Common myeloid progenitor, CD34-positive (primary cell): Measurements from ENCODE around the gene DHDH. TPM values are rescaled to one million over a fixed set of nuclear protein-coding genes. Genes with fewer than 3 reads are reported as not detected.
"Not testable (repeated sequence)": the region's sequence is repeated elsewhere in the genome, so short reads cannot be mapped to it uniquely, and the experiment has no call there.

Source experiments
- CTCF ChIA-PET: fragments of 350-600 bp; sonication (Branson Sonifier 250); formaldehyde crosslinking; loops from one replicate; lab custom pipeline; 2021; ENCODE audit warnings: antibody characterized with exemption; lab: Charles Lee
- POLR2A ChIA-PET: fragments of 350-600 bp; sonication (Branson Sonifier 250); formaldehyde crosslinking; loops from one replicate; lab custom pipeline; 2021; ENCODE audit warnings: antibody characterized with exemption; lab: Charles Lee
- DNase-seq, 3 donors: peaks; one replicate each; pipeline versions ENCODE4 v3.0.0 to v3.0.0-alpha.2; 2013
- H3K27ac ChIP-seq, 2 experiments: 1 replicate in 1 of 2; 2 replicates in 1 of 2; pipeline ENCODE4 v1.7.0; 2013; ENCODE audit warnings: inconsistent platforms in 2 of 2, low read length in 2 of 2, mild to moderate bottlenecking in 2 of 2, low read depth in 1 of 2, moderate library complexity in 1 of 2; ENCODE audit not compliant: severe bottlenecking in 2 of 2, insufficient read depth in 1 of 2, poor library complexity in 1 of 2
- H3K27me3 ChIP-seq, 5 experiments: replicated peaks in 2 of 5; 1 replicate in 3 of 5; 2 replicates in 2 of 5; pipeline versions ENCODE4 v1.6.1 to v1.7.0; 2013; ENCODE audit warnings: low read length in 4 of 5, mild to moderate bottlenecking in 2 of 5, moderate library complexity in 2 of 5, inconsistent platforms in 1 of 5; ENCODE audit not compliant: insufficient read depth in 5 of 5, control insufficient read depth in 4 of 5
- H3K36me3 ChIP-seq, 4 experiments: 1 replicate in 2 of 4; 2 replicates in 2 of 4; pipeline versions ENCODE4 v1.6.1 to v1.7.0; 2013; ENCODE audit warnings: low read length in 3 of 4, control low read depth in 1 of 4, mild to moderate bottlenecking in 1 of 4; ENCODE audit not compliant: control insufficient read depth in 4 of 4, insufficient read depth in 4 of 4
- H3K4me1 ChIP-seq, 4 experiments: 1 replicate in 3 of 4; 2 replicates in 1 of 4; pipeline versions ENCODE4 v1.6.1 to v1.7.1; 2013; ENCODE audit warnings: low read length in 3 of 4, mild to moderate bottlenecking in 3 of 4, control low read depth in 1 of 4, inconsistent platforms in 1 of 4, moderate library complexity in 1 of 4; ENCODE audit not compliant: control insufficient read depth in 4 of 4, insufficient read depth in 4 of 4; ENCODE audit errors: control extremely low read depth in 1 of 4
- H3K4me3 ChIP-seq, 7 experiments: 1 replicate in 4 of 7; 2 replicates in 3 of 7; pipeline versions ENCODE4 v1.5.1 to v1.7.0; 2013; ENCODE audit warnings: mild to moderate bottlenecking in 7 of 7, low read length in 6 of 7, moderate library complexity in 6 of 7, inconsistent platforms in 2 of 7, low read depth in 2 of 7, control low read depth in 1 of 7; ENCODE audit not compliant: insufficient read depth in 4 of 7, control insufficient read depth in 1 of 7; ENCODE audit errors: extremely low read depth in 1 of 7
- H3K9me3 ChIP-seq, 5 experiments: 1 replicate in 4 of 5; 2 replicates in 1 of 5; pipeline versions ENCODE4 v1.6.1 to v1.7.1; 2013; ENCODE audit warnings: low read length in 4 of 5, mild to moderate bottlenecking in 2 of 5, inconsistent platforms in 1 of 5, low read depth in 1 of 5, moderate library complexity in 1 of 5; ENCODE audit not compliant: control insufficient read depth in 4 of 5, insufficient read depth in 2 of 5; ENCODE audit errors: control extremely low read depth in 1 of 5
- WGBS: methylation state at CpG from one replicate; pipeline ENCODE4 v1.1.5; 2013; ENCODE audit not compliant: insufficient coverage; 5-methylcytosine and 5-hydroxymethylcytosine counted together
- polyA plus RNA-seq: library from polyadenylated mRNA; unstranded; fragments of 120-200 nt; gene quantifications from one replicate; pipeline ENCODE4 v1.2.1, GENCODE V29; 2013

Gene DHDH
- polyA plus RNA-seq: 0.36 TPM

DNA sequence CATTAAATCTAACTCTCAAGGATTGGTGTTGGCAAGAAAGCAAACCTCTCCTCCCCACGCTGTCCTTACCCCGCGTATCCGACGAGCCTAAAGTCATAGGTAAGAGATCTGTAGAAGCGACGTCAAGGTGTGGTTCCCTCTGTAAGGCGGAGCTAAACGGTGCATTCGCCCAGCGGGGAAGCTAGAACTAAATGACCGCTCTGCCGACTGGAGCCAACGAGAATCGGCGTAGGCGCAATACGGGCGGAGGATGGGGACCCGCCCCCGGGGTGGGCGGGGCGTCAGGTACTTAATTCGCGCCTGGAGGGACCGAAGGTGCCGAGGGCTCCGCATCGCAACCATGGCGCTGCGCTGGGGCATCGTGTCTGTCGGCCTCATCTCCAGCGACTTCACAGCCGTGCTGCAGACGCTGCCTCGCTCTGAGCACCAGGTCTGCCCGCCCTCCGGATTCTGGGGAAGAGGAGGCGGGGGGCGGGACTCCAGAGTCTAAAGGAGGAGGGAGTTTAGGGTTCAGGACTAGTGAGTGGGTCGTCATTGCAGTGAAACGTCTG lies at the start of gene DHDH:
Gene DHDH, plus strand, starts transcription at position 318 of the 551 bp plus-strand sequence. Its CDS starts 23 bp downstream, at position 341.
- no peaks in the 10 kb centered on the region for H3K9me3 ChIP-seq

DNA sequence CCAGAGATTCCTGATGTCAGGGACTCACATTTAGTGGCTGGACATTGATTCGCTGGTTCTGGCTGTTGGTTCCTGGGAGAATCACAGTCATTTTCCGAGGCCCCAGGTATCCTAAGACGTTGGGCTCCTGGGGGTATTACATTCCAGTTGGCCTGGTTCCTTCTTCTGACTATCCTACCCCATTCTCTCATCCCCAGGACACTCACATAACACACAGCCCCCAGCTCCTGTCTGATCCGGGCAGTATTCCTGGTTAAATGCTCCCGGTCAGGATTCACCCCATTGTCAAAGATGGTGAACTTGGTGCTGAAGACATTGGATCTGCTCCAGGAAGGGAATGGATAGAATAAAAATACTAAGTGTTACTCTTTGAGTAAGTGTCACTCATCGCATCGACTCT lies 49.8 kb upstream of the DHDH start:
- POLR2A ChIA-PET: interaction anchor here (0.6 kb wide), 1 partner anchor 59 kb away, joined by 3 read pairs; no protein-coding TSS in a partner anchor
- Histone ChIP-seq H3K4me3 (no peak overlapping the region), H3K36me3 (peaks cover 0 to 4% (median 2%) of the 10 kb centered on the region in 4 experiments), H3K9me3 (peaks cover 0 to 3% (median 0%) of the 10 kb centered on the region in 5 experiments), H3K27ac (no peak overlapping the region), H3K27me3 (no peaks in the 10 kb centered on the region), H3K4me1 (peaks cover 0 to 6% (median 3%) of the 10 kb centered on the region in 4 experiments)
- CTCF ChIA-PET: no interaction called here
- no peak for DNase-seq
- WGBS: 100% methylated on average over 6 of the region's 7 CpGs

More for the DNA sequence above, at the start of gene DHDH:
- Histone ChIP-seq H3K27me3 (peaks cover 0 to 11% (median 6%) of the 10 kb centered on the region in 5 experiments), H3K36me3 (no peaks in the 10 kb centered on the region), H3K4me1 (peaks cover 0 to 14% (median 11%) of the 10 kb centered on the region in 4 experiments), H3K27ac (no peak within 1 kb of the TSS), H3K4me3 (peak within 1 kb of the TSS; percentile 32 to 75 (median 55))
- DNase-seq: peak; percentile 60 to 80 (median 79)
- ChIA-PET CTCF (interaction anchor here (1.1 to 2.2 kb wide), 4 partner anchors 8 to 37 kb away, joined by 3 to 11 read pairs (median 6); no protein-coding TSS in a partner anchor), POLR2A (interaction anchor here (0.6 kb wide), 1 partner anchor 17 kb away, joined by 3 read pairs; no protein-coding TSS in a partner anchor)
- WGBS: 3% methylated on average over 19 of the region's 43 CpGs

DNA sequence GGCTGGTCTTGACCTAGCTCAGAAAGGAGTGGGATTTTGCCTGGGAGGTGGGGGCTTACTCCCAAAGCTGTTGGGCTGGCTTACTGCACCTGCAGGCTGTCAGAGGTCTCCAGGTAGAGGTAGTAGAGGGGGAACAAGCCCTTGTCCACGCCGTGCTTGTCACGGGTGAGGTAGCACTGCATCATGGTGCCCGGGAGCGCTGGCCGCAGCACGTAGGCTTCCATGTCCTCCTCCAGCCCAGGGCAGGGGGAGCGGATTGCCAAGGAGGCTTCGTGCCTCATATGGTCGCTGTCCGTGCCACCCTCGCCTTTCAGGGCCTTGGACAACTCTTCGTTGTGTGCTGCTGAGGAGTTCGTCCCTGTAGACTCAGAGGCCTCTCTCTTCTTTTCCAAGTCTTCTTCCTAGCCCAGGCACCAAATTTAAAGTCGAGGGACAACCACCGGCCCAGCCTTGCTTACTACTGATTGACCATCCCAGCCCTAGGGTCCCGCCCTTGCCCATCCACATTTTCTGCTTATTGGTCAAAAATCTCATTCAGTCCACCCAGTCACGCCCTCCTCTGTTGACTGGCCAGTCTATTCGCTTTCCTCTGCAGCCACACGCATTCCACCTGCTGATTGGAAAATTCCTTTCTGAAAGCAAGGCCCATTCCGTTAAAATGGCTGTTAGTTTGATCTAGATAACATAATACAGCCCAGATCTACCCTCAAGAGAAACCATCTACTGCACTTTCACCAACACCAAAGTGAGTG lies 45.5 kb upstream of the DHDH start:
- no peak for DNase-seq
- H3K27me3 ChIP-seq: no peaks in the 10 kb centered on the region
- H3K27ac ChIP-seq: no peak overlapping the region
- H3K4me1 ChIP-seq: no peaks in the 10 kb centered on the region
- POLR2A ChIA-PET: no interaction called here
- WGBS: 97% methylated on average over 19 of the region's 21 CpGs
- no peaks in the 10 kb centered on the region for H3K9me3 ChIP-seq
- H3K36me3 ChIP-seq: no peaks in the 10 kb centered on the region
- CTCF ChIA-PET: no interaction called here
- H3K4me3 ChIP-seq: no peak overlapping the region

DNA sequence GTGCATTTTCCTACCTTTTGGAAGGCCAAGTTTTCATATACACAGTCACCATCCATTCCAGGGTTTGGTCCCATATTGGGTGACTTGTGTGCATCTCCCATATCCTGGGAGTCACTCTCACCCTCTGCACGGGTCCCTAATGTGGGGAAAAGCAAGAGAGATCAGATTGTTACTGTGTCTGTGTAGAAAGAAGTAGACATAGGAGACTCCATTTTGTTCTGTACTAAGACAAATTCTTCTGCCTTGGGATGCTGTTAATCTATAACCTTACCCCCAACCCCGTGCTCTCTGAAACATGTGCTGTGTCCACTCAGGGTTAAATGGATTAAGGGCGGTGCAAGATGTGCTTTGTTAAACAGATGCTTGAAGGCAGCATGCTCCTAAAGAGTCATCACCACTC lies 44.0 kb upstream of the DHDH start:
- WGBS: no CpG with 5 or more reads among the region's 3 CpGs
- POLR2A ChIA-PET: not testable (repeated sequence)

DNA sequence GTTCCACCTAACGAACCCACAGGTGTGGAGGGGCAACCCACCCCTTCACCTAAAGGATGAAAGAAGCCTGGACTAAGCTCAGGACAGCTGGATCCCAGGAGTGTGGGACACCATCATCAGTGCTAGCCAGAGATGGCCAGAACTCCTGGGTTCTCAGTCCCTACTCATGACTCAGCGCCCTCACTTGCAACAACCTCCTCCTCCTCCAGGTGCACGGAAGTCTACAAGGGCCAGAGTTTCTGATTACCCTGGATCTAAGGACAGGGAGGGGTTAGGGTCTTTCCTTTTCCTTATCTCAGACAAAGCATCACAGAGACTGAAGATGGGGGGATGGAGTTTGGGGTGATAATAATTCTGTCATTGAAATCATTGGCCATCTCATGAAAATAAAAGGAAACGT lies 42.9 kb upstream of the DHDH start:
- H3K9me3 ChIP-seq: no peaks in the 10 kb centered on the region
- H3K27ac ChIP-seq: no peak overlapping the region
- ChIA-PET POLR2A (no interaction called here), CTCF (no interaction called here)
- no peaks in the 10 kb centered on the region for H3K36me3 ChIP-seq
- peaks cover 0 to 8% (median 3%) of the 10 kb centered on the region in 4 experiments for H3K4me1 ChIP-seq
- no peak overlapping the region for H3K4me3 ChIP-seq
- 100% methylated on average over 1 of the region's 4 CpGs for WGBS
- H3K27me3 ChIP-seq: peaks cover 0 to 11% (median 9%) of the 10 kb centered on the region in 5 experiments
- DNase-seq: no peak

More for the DNA sequence above, 44.0 kb upstream of the DHDH start:
- not testable (repeated sequence) for DNase-seq, H3K4me3 ChIP-seq, H3K27ac ChIP-seq, H3K27me3 ChIP-seq, H3K36me3 ChIP-seq, H3K9me3 ChIP-seq, H3K4me1 ChIP-seq
- CTCF ChIA-PET: interaction anchor here (1.1 kb wide), 1 partner anchor 9 kb away, joined by 3 read pairs; no protein-coding TSS in a partner anchor

DNA sequence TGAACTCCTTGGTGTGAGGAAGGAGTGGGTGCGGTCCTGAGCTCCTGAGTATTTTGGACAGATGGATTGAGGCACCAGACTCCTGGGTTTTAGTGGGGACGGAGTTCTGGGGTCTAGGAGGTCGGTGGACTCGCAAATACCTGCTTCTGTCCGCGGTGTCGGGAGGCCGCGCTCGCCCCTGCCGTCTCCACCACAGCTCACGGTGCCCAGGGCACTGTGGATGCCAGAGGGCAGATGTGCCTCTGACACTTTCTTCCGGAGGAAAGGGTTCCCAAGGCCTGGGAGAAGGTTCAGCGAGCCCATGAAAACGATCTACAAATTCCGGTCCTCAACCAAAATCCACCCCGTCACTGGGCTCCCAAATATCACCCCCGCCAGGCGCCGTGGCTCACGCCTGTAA lies 38.3 kb upstream of the DHDH start:
- Histone ChIP-seq H3K27me3 (peaks cover 0 to 11% (median 9%) of the 10 kb centered on the region in 5 experiments), H3K4me3 (peak overlapping the region in 3 of 7 experiments; percentile 55 to 66 (median 58)), H3K27ac (no peak overlapping the region), H3K36me3 (no peaks in the 10 kb centered on the region), H3K9me3 (no peaks in the 10 kb centered on the region), H3K4me1 (peaks cover 0 to 23% (median 18%) of the 10 kb centered on the region in 4 experiments)
- POLR2A ChIA-PET: interaction anchor here (1.1 to 1.4 kb wide), 2 partner anchors 17 to 23 kb away, joined by 3 read pairs; partner anchors contain the start of gene PPP1R15A
- DNase-seq: no peak
- WGBS: 57% methylated on average over 18 of the region's 21 CpGs
- CTCF ChIA-PET: interaction anchor here (0.7 to 1.0 kb wide), 2 partner anchors 10 to 23 kb away, joined by 3 read pairs; partner anchors contain the start of gene PPP1R15A
